Skeletal muscle tissue (tissue), 4 donors: Measurements from ENCODE around the gene ICA1. TPM values are rescaled to one million over a fixed set of nuclear protein-coding genes. Genes with fewer than 3 reads are reported as not detected.
A peak's percentile ranks its signal among the peaks of the same experiment; 100 is the strongest.

Experiments
- H3K27ac ChIP-seq: one replicate; pipeline ENCODE4 v1.7.0; 2013; ENCODE audit warnings: mild to moderate bottlenecking, low read depth, low read length, inconsistent platforms
- H3K27me3 ChIP-seq, 3 donors: one replicate each; pipeline ENCODE4 v1.7.0; 2013; ENCODE audit warnings: low read length in 3 of 3; ENCODE audit not compliant: control insufficient read depth in 3 of 3, insufficient read depth in 3 of 3
- H3K36me3 ChIP-seq, 3 donors: one replicate each; pipeline ENCODE4 v1.7.0; 2013; ENCODE audit warnings: low read length in 3 of 3; ENCODE audit not compliant: control insufficient read depth in 3 of 3, insufficient read depth in 3 of 3
- H3K4me1 ChIP-seq, 3 donors: one replicate each; pipeline ENCODE4 v1.7.0; 2013; ENCODE audit warnings: low read length in 3 of 3, mild to moderate bottlenecking in 3 of 3; ENCODE audit not compliant: control insufficient read depth in 3 of 3, insufficient read depth in 3 of 3
- H3K4me3 ChIP-seq, 3 donors: one replicate each; pipeline ENCODE4 v1.7.0; 2013; ENCODE audit warnings: low read length in 3 of 3
- H3K9ac ChIP-seq, 3 donors: one replicate each; pipeline ENCODE4 v1.7.0; 2013; ENCODE audit warnings: low read length in 3 of 3, mild to moderate bottlenecking in 3 of 3, moderate library complexity in 2 of 3, low read depth in 1 of 3
- H3K9me3 ChIP-seq, 3 donors: one replicate each; pipeline ENCODE4 v1.7.0; 2013; ENCODE audit warnings: low read length in 3 of 3; ENCODE audit not compliant: control insufficient read depth in 3 of 3
- total RNA-seq: library from RNA; depleted of rRNA; stranded (reverse); fragments of >200 nt; gene quantifications from one replicate; pipeline ENCODE4 v1.2.3, GENCODE V29; 2014
- donor health status: Osteomylitis.

The ICA1 gene
- total RNA-seq, 1 donor from 2014 or later, result 8.9 TPM

GRCh38 chr7:8228766-8229674 lies 32.9 kb downstream of the ICA1 start:
- no peak overlapping the region for H3K9ac ChIP-seq
- H3K27me3 ChIP-seq, result no peaks in the 10 kb centered on the region
- H3K9me3 ChIP-seq, result no peaks in the 10 kb centered on the region
- no peaks in the 10 kb centered on the region for H3K36me3 ChIP-seq
- no peaks in the 10 kb centered on the region for H3K4me1 ChIP-seq
- H3K27ac ChIP-seq, result no peak overlapping the region
- no peak overlapping the region for H3K4me3 ChIP-seq

DNA sequence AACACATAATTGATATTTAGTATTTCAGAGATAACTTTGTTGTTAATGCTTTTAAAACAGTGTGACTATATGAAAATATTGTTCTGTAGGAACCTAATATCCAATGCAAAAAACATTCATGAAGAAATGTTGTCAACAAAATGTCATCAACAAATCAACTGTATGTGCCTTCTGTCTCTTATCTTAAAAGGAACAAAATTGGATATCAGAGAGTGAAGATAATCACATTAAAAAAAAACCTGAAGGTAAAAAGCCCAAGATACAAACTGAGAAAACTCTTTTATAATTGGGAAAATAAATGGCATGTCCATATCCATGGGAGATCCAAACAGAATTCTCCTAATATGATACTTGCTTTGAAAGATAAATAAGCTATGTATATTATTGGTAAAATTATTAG lies 33.9 kb downstream of the ICA1 start:
- H3K9me3 ChIP-seq, result no peaks in the 10 kb centered on the region
- H3K9ac ChIP-seq, result no peak overlapping the region
- no peaks in the 10 kb centered on the region for H3K27me3 ChIP-seq
- H3K27ac ChIP-seq, result no peak overlapping the region
- no peaks in the 10 kb centered on the region for H3K36me3 ChIP-seq
- H3K4me1 ChIP-seq, result no peaks in the 10 kb centered on the region
- no peak overlapping the region for H3K4me3 ChIP-seq

DNA sequence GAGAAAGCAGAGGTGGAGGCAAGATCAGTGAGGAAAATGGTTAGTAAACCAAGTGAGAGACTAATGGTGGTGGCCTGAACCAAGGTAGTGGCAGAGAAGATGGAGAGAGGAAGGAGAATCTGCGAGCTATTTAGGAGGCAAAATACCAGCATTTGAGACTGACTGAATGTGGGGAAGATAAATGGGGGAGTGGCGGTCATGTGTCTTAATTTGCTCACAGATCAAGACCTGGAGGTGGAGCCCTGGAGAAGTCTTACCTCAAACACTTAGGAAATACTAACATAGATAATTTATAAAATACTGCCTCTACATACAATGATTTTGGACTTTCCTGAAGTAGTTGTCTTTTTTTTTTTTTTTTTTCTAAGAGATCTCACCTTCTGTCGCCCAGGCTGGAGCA lies 34.7 kb downstream of the ICA1 start:
- no peak overlapping the region for H3K27ac ChIP-seq
- H3K9me3 ChIP-seq, result no peaks in the 10 kb centered on the region
- H3K36me3 ChIP-seq, result no peaks in the 10 kb centered on the region
- no peaks in the 10 kb centered on the region for H3K4me1 ChIP-seq
- H3K4me3 ChIP-seq, result no peak overlapping the region
- no peak overlapping the region for H3K9ac ChIP-seq
- H3K27me3 ChIP-seq, result no peaks in the 10 kb centered on the region

DNA sequence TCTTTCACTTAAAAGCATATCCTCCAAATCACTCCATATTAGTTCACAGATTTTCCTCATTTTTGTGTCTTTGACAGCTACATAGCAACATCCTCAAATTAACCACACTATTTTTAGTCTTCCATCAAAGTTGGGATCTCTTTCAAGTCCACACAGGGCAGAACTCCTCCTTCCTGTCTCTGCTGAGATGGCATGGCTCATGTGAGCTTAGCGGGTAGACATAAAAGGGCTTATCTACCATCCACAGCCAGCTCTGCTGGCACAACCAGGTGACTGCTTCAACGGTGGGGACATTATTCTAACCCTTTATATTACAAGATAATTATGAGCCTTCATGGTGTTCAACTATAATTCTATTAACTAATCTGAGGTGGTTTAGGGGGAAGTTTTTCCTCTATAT lies 35.5 kb downstream of the ICA1 start:
- Histone ChIP-seq H3K4me1 (no peaks in the 10 kb centered on the region), H3K9ac (no peak overlapping the region), H3K27ac (no peak overlapping the region), H3K36me3 (no peaks in the 10 kb centered on the region), H3K9me3 (no peaks in the 10 kb centered on the region), H3K27me3 (no peaks in the 10 kb centered on the region), H3K4me3 (no peak overlapping the region)

DNA sequence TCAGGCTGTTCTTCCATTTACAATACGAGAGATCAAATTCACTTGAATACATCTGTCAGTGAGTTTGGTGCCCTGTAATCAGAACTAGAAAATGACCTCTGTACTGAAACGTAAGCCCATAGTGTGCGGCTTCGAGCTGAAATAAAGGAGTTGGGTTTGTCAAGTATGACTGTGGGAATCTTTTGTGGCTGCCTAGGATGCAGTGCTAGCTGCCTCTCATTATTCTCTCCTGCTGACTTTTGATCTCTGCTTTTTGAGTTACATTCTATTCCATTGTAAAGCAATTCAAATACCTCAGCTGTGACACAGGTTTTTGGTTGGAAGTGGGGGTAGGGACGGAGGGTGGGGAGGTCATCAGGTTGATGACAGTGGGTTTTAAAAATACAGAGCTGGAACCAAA lies 40.4 kb downstream of the ICA1 start:
- Histone ChIP-seq H3K4me3 (no peak overlapping the region), H3K27me3 (no peaks in the 10 kb centered on the region), H3K36me3 (no peaks in the 10 kb centered on the region), H3K9ac (no peak overlapping the region), H3K4me1 (peaks cover 0 to 3% (median 0%) of the 10 kb centered on the region in 3 donors), H3K9me3 (no peaks in the 10 kb centered on the region), H3K27ac (no peak overlapping the region)

- no peak overlapping the region for H3K9ac ChIP-seq
- H3K27me3 ChIP-seq, result no peaks in the 10 kb centered on the region
- H3K36me3 ChIP-seq, result no peaks in the 10 kb centered on the region
- H3K27ac ChIP-seq, result no peak overlapping the region
- H3K4me1 ChIP-seq, result peaks cover 0 to 3% (median 0%) of the 10 kb centered on the region in 3 donors
- no peaks in the 10 kb centered on the region for H3K9me3 ChIP-seq
- no peak overlapping the region for H3K4me3 ChIP-seq
These were observed 40.9 kb downstream of the ICA1 start for GRCh38 chr7:8221101-8221495.

GRCh38 chr7:8220376-8221100 lies 41.4 kb downstream of the ICA1 start:
- peaks cover 0 to 3% (median 0%) of the 10 kb centered on the region in 3 donors for H3K4me1 ChIP-seq
- no peaks in the 10 kb centered on the region for H3K27me3 ChIP-seq
- no peak overlapping the region for H3K9ac ChIP-seq
- no peaks in the 10 kb centered on the region for H3K36me3 ChIP-seq
- H3K9me3 ChIP-seq, result no peaks in the 10 kb centered on the region
- H3K27ac ChIP-seq, result no peak overlapping the region
- no peak overlapping the region for H3K4me3 ChIP-seq

GRCh38 chr7:8217200-8218068 lies 44.5 kb downstream of the ICA1 start:
- Histone ChIP-seq H3K27ac (no peak overlapping the region), H3K4me1 (peaks cover 0 to 4% (median 2%) of the 10 kb centered on the region in 3 donors), H3K9ac (peak overlapping the region in 1 of 3 donors; percentile 23), H3K9me3 (no peaks in the 10 kb centered on the region), H3K4me3 (peak overlapping the region in 1 of 3 donors; percentile 15), H3K36me3 (no peaks in the 10 kb centered on the region), H3K27me3 (no peaks in the 10 kb centered on the region)

- Histone ChIP-seq H3K27ac (no peak overlapping the region), H3K4me3 (no peak overlapping the region), H3K9ac (no peak overlapping the region), H3K9me3 (no peaks in the 10 kb centered on the region), H3K4me1 (peaks cover 0 to 10% (median 8%) of the 10 kb centered on the region in 3 donors), H3K36me3 (no peaks in the 10 kb centered on the region), H3K27me3 (no peaks in the 10 kb centered on the region)
These were observed 45.7 kb downstream of the ICA1 start for GRCh38 chr7:8216334-8216690.
